HepG2 (cell line): ENCODE data around the gene ZNF597. TPM values are rescaled to one million over a fixed set of nuclear protein-coding genes. Genes with fewer than 3 reads are reported as not detected.

Experiments used
- AKAP8 ChIP-seq: sonication (generic); formaldehyde crosslinking; IDR thresholded peaks from 2 replicates; pipeline ENCODE4 v1.5.1; 2020; ENCODE audit warnings: mild to moderate bottlenecking, missing genetic modification reagents
- CREM ChIP-seq, 2 experiments: sonication (generic) in 1 of 2; formaldehyde crosslinking in 1 of 2; IDR thresholded peaks; 2 replicates each; pipeline versions ENCODE4 v1.4.0 to v1.6.1; 2016 to 2020; ENCODE audit warnings: antibody characterized with exemption in 1 of 2, mild to moderate bottlenecking in 1 of 2, missing genetic modification reagents in 1 of 2
- HHEX ChIP-seq: IDR thresholded peaks from 2 replicates; pipeline ENCODE4 v1.6.1; 2016; ENCODE audit warnings: control low read depth
- HOXA5 ChIP-seq: sonication (generic); formaldehyde crosslinking; IDR thresholded peaks from 2 replicates; pipeline ENCODE4 v1.4.0; 2020; ENCODE audit warnings: missing genetic modification reagents
- KDM2A ChIP-seq: sonication (generic); formaldehyde crosslinking; IDR thresholded peaks from 2 replicates; pipeline ENCODE4 v1.4.0; 2020; ENCODE audit warnings: low read depth, missing genetic modification reagents, borderline replicate concordance
- MAFF ChIP-seq: IDR thresholded peaks from 2 replicates; pipeline ENCODE4 v1.6.1; 2011; ENCODE audit warnings: low read depth, low read length, improper control_type of control experiment
- MAFK ChIP-seq, 2 experiments: IDR thresholded peaks in 1 of 2; conservative IDR thresholded peaks in 1 of 2; 2 replicates each; pipeline ENCODE4 v1.6.1; 2011; ENCODE audit warnings: improper control_type of control experiment in 2 of 2, low read length in 2 of 2
- NCOA5 ChIP-seq: sonication (generic); formaldehyde crosslinking; IDR thresholded peaks from 2 replicates; pipeline ENCODE4 v1.4.0; 2020; ENCODE audit warnings: missing genetic modification reagents
- PHF20 ChIP-seq: sonication (generic); formaldehyde crosslinking; IDR thresholded peaks from 2 replicates; pipeline ENCODE4 v1.5.0; 2020; ENCODE audit warnings: mild to moderate bottlenecking, missing genetic modification reagents
- PHF5A ChIP-seq: IDR thresholded peaks from one replicate; pipeline ENCODE4 v1.6.1; 2018; ENCODE audit warnings: low read depth, missing genetic modification reagents; ENCODE audit not compliant: unreplicated experiment
- RBM22 ChIP-seq: fragments of 200-400 bp; formaldehyde crosslinking; optimal IDR thresholded peaks from 2 replicates; pipeline ENCODE3; 2017; ENCODE audit warnings: mild to moderate bottlenecking, low read length, moderate library complexity
- REPIN1 ChIP-seq: sonication (generic); formaldehyde crosslinking; IDR thresholded peaks from 2 replicates; pipeline ENCODE4 v1.8.0; 2022; ENCODE audit warnings: missing genetic modification reagents, low read depth, mild to moderate bottlenecking, borderline replicate concordance
- SOX6 ChIP-seq, 2 experiments: fragments of 450-650 bp in 1 of 2; sonication (generic) in 1 of 2; formaldehyde crosslinking in 1 of 2; IDR thresholded peaks; 2 replicates each; pipeline versions ENCODE4 v1.4.0 to v1.6.1; 2017 to 2020; ENCODE audit warnings: antibody characterized with exemption in 1 of 2, mild to moderate bottlenecking in 1 of 2, missing genetic modification reagents in 1 of 2
- YEATS2 ChIP-seq: sonication (generic); formaldehyde crosslinking; IDR thresholded peaks from 2 replicates; pipeline ENCODE4 v1.4.0; 2020; ENCODE audit warnings: missing genetic modification reagents, borderline replicate concordance
- ZNF446 ChIP-seq: sonication (generic); formaldehyde crosslinking; IDR thresholded peaks from 2 replicates; pipeline ENCODE4 v1.5.0; 2020; ENCODE audit warnings: mild to moderate bottlenecking, missing genetic modification reagents
- ZNF556 ChIP-seq: sonication (generic); formaldehyde crosslinking; IDR thresholded peaks from 2 replicates; pipeline ENCODE4 v1.4.0; 2020; ENCODE audit warnings: mild to moderate bottlenecking, missing genetic modification reagents, borderline replicate concordance
- ZNF567 ChIP-seq: sonication (generic); formaldehyde crosslinking; IDR thresholded peaks from 2 replicates; pipeline ENCODE4 v1.8.1; 2023; ENCODE audit warnings: mild to moderate bottlenecking, missing genetic modification reagents, borderline replicate concordance
- ZNF589 ChIP-seq: sonication (generic); formaldehyde crosslinking; conservative IDR thresholded peaks from 2 replicates; pipeline ENCODE4 v1.8.0; 2022; ENCODE audit warnings: mild to moderate bottlenecking, moderate library complexity, missing genetic modification reagents
- ZNF619 ChIP-seq: sonication (generic); formaldehyde crosslinking; IDR thresholded peaks from 2 replicates; pipeline ENCODE4 v1.4.0; 2020; ENCODE audit warnings: mild to moderate bottlenecking, missing genetic modification reagents
- ZNF674 ChIP-seq: sonication (generic); formaldehyde crosslinking; IDR thresholded peaks from 2 replicates; pipeline ENCODE4 v1.5.0; 2020; ENCODE audit warnings: low read depth, mild to moderate bottlenecking, missing genetic modification reagents
- ZNF678 ChIP-seq: sonication (generic); formaldehyde crosslinking; IDR thresholded peaks from 2 replicates; pipeline ENCODE4 v1.4.0; 2020; ENCODE audit warnings: mild to moderate bottlenecking, missing genetic modification reagents
- ZNF781 ChIP-seq: sonication (generic); formaldehyde crosslinking; IDR thresholded peaks from 2 replicates; pipeline ENCODE4 v1.5.1; 2020; ENCODE audit warnings: borderline replicate concordance, mild to moderate bottlenecking, missing genetic modification reagents; ENCODE audit errors: not compliant biosample characterization
- polyA plus RNA-seq, 8 experiments: library from polyadenylated mRNA; depleted of rRNA in 3 of 8; stranded (reverse) in 7 of 8; unstranded in 1 of 8; fragments of >200 nt; fragmentation: Illumina TruSeq in 4 of 8; extraction: Trizol in 4 of 8; gene quantifications; 2 replicates each; pipeline versions ENCODE4 v1.2.1 to v1.2.3, GENCODE V29; 2011 to 2016; ENCODE audit warnings: low read depth in 4 of 8, missing spikeins in 1 of 8, mixed read lengths in 1 of 8; ENCODE audit not compliant: insufficient read depth in 1 of 8
- total RNA-seq, 5 experiments: library from RNA; depleted of rRNA; stranded (reverse); fragments of >200 nt; fragmentation: Illumina TruSeq; extraction: Trizol; gene quantifications; 2 replicates each; pipeline ENCODE4 v1.2.3, GENCODE V29; 2016; ENCODE audit warnings: low read depth in 1 of 5
- TF ChIP-seq, protein P1 (sequence below): sonication (generic); formaldehyde crosslinking; IDR thresholded peaks from 2 replicates; pipeline ENCODE4 v1.8.0; 2022; ENCODE audit warnings: mild to moderate bottlenecking, missing genetic modification reagents, moderate library complexity
- TF ChIP-seq, protein P2 (sequence below): sonication (generic); formaldehyde crosslinking; IDR thresholded peaks from 2 replicates; pipeline ENCODE4 v1.8.1; 2022; ENCODE audit warnings: mild to moderate bottlenecking, missing genetic modification reagents
- TF ChIP-seq, protein P3 (sequence below): sonication (generic); formaldehyde crosslinking; IDR thresholded peaks from 2 replicates; pipeline ENCODE4 v1.8.1; 2023; ENCODE audit warnings: mild to moderate bottlenecking, missing genetic modification reagents
- TF ChIP-seq, protein P4 (sequence below): sonication (generic); formaldehyde crosslinking; IDR thresholded peaks from 2 replicates; pipeline ENCODE4 v1.9.0; 2021; ENCODE audit warnings: missing genetic modification reagents, mild to moderate bottlenecking, borderline replicate concordance

Gene ZNF597
- total and polyA plus RNA-seq, 2 of the 13 experiments (the other 11 are each of a cell fraction or from before 2014, with no cell fraction given) = 1.3 to 2.4 TPM

DNA sequence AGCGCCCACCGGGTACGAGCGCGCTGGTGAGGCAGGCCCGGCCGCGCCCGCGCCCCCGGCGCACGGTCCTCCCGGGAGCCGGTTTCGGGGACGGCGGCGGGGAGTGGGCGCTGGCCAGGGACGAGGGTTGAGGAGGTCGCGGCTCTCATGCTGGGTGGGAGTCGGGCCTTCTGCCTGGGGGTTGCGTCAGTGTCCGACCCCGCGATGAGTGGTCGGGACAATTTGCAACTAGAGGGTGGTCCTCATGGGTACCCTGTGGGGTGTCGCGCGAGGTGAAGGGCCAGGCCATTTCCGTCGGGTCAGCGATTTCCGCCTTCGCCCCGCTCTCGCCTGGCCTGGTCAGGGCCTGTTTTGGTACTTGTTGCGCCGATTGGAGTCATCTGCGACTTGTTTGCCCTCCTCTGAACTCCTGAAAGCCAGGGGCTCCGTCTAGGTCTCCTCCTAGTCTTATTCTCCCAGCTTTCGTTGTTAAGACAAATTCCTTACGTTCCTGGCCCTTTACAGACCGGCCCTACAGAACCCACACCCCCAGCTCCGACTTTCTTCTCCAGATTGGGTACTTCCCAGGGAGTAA is 15.1 kb upstream of the ZNF597 start (continued):
- TF ChIP-seq, protein P1, sequence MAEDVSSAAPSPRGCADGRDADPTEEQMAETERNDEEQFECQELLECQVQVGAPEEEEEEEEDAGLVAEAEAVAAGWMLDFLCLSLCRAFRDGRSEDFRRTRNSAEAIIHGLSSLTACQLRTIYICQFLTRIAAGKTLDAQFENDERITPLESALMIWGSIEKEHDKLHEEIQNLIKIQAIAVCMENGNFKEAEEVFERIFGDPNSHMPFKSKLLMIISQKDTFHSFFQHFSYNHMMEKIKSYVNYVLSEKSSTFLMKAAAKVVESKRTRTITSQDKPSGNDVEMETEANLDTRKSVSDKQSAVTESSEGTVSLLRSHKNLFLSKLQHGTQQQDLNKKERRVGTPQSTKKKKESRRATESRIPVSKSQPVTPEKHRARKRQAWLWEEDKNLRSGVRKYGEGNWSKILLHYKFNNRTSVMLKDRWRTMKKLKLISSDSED (CRISPR knock-in tag) = no peak
- TF ChIP-seq CREM (IDR thresholded peaks at IDR 0.05) (no peak), CREM (CRISPR knock-in tag; IDR thresholded peaks at IDR 0.05) (no peak), ZNF781 (CRISPR knock-in tag) (peak; percentile 23), KDM2A (CRISPR knock-in tag) (no peak), MAFF (peak; percentile 89), ZNF567 (CRISPR knock-in tag) (no peak), REPIN1 (CRISPR knock-in tag) (no peak), ZNF556 (CRISPR knock-in tag) (no peak), PHF20 (CRISPR knock-in tag) (no peak), SOX6 (IDR thresholded peaks at IDR 0.05) (no peak), SOX6 (CRISPR knock-in tag; IDR thresholded peaks at IDR 0.05) (0 out of 2 replicates have a peak, but pooled peaks have one; percentile 2), AKAP8 (CRISPR knock-in tag) (0 out of 2 replicates have a peak, but pooled peaks have one; percentile 9), PHF5A (CRISPR knock-in tag) (no peak), MAFK (conservative IDR thresholded peaks at IDR 0.05 in 1 of 2, IDR thresholded peaks at IDR 0.05 in 1 of 2; ENCODE audit: low read length in 2 of 2) (peak; percentile 93 to 96), YEATS2 (CRISPR knock-in tag) (no peak), RBM22 (no peak), NCOA5 (CRISPR knock-in tag) (no peak), ZNF678 (CRISPR knock-in tag) (peak; percentile 66; the same call in 1 of the 2 replicates), HHEX (CRISPR knock-in tag) (no peak), ZNF589 (CRISPR knock-in tag) (no peak), ZNF619 (CRISPR knock-in tag) (no peak), ZNF446 (CRISPR knock-in tag) (peak; percentile 14; the same call in 1 of the 2 replicates), HOXA5 (no peak), ZNF674 (CRISPR knock-in tag) (no peak; the same call in 1 of the 2 replicates)
- TF ChIP-seq, protein P2, sequence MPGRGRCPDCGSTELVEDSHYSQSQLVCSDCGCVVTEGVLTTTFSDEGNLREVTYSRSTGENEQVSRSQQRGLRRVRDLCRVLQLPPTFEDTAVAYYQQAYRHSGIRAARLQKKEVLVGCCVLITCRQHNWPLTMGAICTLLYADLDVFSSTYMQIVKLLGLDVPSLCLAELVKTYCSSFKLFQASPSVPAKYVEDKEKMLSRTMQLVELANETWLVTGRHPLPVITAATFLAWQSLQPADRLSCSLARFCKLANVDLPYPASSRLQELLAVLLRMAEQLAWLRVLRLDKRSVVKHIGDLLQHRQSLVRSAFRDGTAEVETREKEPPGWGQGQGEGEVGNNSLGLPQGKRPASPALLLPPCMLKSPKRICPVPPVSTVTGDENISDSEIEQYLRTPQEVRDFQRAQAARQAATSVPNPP = no peak
- TF ChIP-seq, protein P3, sequence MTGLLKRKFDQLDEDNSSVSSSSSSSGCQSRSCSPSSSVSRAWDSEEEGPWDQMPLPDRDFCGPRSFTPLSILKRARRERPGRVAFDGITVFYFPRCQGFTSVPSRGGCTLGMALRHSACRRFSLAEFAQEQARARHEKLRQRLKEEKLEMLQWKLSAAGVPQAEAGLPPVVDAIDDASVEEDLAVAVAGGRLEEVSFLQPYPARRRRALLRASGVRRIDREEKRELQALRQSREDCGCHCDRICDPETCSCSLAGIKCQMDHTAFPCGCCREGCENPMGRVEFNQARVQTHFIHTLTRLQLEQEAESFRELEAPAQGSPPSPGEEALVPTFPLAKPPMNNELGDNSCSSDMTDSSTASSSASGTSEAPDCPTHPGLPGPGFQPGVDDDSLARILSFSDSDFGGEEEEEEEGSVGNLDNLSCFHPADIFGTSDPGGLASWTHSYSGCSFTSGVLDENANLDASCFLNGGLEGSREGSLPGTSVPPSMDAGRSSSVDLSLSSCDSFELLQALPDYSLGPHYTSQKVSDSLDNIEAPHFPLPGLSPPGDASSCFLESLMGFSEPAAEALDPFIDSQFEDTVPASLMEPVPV (CRISPR knock-in tag) = 0 out of 2 replicates have a peak, but pooled peaks have one; percentile 2
- TF ChIP-seq, protein P4, sequence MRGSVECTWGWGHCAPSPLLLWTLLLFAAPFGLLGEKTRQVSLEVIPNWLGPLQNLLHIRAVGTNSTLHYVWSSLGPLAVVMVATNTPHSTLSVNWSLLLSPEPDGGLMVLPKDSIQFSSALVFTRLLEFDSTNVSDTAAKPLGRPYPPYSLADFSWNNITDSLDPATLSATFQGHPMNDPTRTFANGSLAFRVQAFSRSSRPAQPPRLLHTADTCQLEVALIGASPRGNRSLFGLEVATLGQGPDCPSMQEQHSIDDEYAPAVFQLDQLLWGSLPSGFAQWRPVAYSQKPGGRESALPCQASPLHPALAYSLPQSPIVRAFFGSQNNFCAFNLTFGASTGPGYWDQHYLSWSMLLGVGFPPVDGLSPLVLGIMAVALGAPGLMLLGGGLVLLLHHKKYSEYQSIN (CRISPR knock-in tag) = no peak
